PC-3 (cell line): ENCODE results near the gene CLRN1.

ENCODE experiments used
- EZH2 ChIP-seq: fragments of 300-600 bp; sonication (generic); IDR thresholded peaks from one replicate; pipeline ENCODE4 v1.6.1; 2017; ENCODE audit warnings: antibody characterized with exemption, mild to moderate bottlenecking, low read length; ENCODE audit not compliant: unreplicated experiment
- EZH2phosphoT487 ChIP-seq: fragments of 300-600 bp; sonication (generic); IDR thresholded peaks from 2 replicates; pipeline ENCODE4 v1.6.1; 2018; ENCODE audit warnings: mild to moderate bottlenecking, antibody characterized with exemption, low read length, borderline replicate concordance
- TF ChIP-seq, protein P1 (sequence below): fragments of 300-600 bp; sonication (generic); conservative IDR thresholded peaks from 2 replicates; pipeline ENCODE4 v1.5.1; 2017; ENCODE audit warnings: antibody characterized with exemption, low read depth, mild to moderate bottlenecking, low read length

DNA sequence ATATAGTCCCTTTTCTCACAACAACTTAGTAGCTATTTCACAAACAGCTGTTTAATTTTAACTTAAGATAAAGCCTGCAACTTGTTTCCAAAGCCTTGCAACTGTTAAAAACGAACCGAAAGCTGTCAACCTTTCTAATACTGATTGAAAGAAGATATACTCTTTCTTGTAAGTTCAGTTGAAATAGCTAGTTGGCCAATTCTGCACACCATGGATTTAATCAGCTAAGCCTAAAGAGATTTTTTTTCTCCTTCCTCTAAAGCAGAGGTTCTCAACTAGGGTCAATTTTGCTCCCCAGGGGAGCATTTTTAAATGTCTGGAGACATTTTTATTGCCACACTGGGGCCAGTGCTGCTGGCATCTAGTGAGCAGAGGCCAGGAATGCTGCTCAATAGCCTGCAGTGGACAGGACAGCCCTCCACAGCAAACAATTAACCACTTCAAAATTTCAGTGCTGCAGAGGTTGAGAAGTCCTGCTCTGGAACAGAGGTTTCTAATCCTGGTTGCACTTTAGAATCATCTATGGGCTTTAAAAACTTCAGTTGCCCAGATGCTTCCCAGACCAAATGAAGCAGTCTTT lies 93.4 kb downstream of the CLRN1 start:
- TF ChIP-seq, protein P1, sequence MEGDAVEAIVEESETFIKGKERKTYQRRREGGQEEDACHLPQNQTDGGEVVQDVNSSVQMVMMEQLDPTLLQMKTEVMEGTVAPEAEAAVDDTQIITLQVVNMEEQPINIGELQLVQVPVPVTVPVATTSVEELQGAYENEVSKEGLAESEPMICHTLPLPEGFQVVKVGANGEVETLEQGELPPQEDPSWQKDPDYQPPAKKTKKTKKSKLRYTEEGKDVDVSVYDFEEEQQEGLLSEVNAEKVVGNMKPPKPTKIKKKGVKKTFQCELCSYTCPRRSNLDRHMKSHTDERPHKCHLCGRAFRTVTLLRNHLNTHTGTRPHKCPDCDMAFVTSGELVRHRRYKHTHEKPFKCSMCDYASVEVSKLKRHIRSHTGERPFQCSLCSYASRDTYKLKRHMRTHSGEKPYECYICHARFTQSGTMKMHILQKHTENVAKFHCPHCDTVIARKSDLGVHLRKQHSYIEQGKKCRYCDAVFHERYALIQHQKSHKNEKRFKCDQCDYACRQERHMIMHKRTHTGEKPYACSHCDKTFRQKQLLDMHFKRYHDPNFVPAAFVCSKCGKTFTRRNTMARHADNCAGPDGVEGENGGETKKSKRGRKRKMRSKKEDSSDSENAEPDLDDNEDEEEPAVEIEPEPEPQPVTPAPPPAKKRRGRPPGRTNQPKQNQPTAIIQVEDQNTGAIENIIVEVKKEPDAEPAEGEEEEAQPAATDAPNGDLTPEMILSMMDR, result no peak
- no peak for TF ChIP-seq EZH2
- TF ChIP-seq EZH2phosphoT487, result no peak
